MM.1S (cell line): ENCODE results near the gene LONRF2.
A peak's percentile ranks its signal among the peaks of the same experiment; 100 is the strongest.

ENCODE experiments used
- DNase-seq: peaks from one replicate; pipeline ENCODE4 v3.0.0-alpha.2; 2015
- H2AFZ ChIP-seq: fragments of 300-600 bp; sonication (generic); 2 replicates; pipeline ENCODE4 v1.6.0; 2016; ENCODE audit warnings: antibody characterized with exemption, low read length
- H3F3A ChIP-seq: fragments of 300-600 bp; sonication (generic); 2 replicates; pipeline ENCODE4 v1.6.1; 2016; ENCODE audit warnings: mild to moderate bottlenecking, antibody characterized with exemption, low read length, moderate library complexity, mixed read lengths; ENCODE audit not compliant: insufficient read depth
- H3K27ac ChIP-seq: fragments of 300-600 bp; sonication (generic); 2 replicates; pipeline ENCODE4 v1.5.1; 2016; ENCODE audit warnings: mild to moderate bottlenecking, low read length
- H3K27me3 ChIP-seq: fragments of 300-600 bp; sonication (generic); replicated peaks from 2 replicates; pipeline ENCODE4 v1.6.0; 2016; ENCODE audit warnings: low read length; ENCODE audit not compliant: insufficient read depth
- H3K36me3 ChIP-seq: fragments of 300-600 bp; sonication (generic); replicated peaks from 2 replicates; pipeline ENCODE4 v1.6.1; 2016; ENCODE audit warnings: mild to moderate bottlenecking, low read length, mixed read lengths; ENCODE audit not compliant: insufficient read depth
- H3K4me1 ChIP-seq: fragments of 300-600 bp; sonication (generic); 2 replicates; pipeline ENCODE4 v1.6.1; 2016; ENCODE audit warnings: low read length, mixed read lengths
- H3K4me2 ChIP-seq: fragments of 300-600 bp; sonication (generic); 2 replicates; pipeline ENCODE4 v1.6.0; 2016; ENCODE audit warnings: low read depth, low read length
- H3K4me3 ChIP-seq: fragments of 300-600 bp; sonication (generic); 2 replicates; pipeline ENCODE4 v1.5.1; 2016; ENCODE audit warnings: low read length, mixed read lengths
- H3K79me2 ChIP-seq: fragments of 300-600 bp; sonication (generic); 2 replicates; pipeline ENCODE4 v1.6.1; 2016; ENCODE audit warnings: mixed run types, low read length, mixed read lengths
- H3K9ac ChIP-seq: fragments of 300-600 bp; sonication (generic); 2 replicates; pipeline ENCODE4 v1.6.1; 2016; ENCODE audit warnings: low read length, mixed read lengths
- H3K9me2 ChIP-seq: fragments of 300-600 bp; sonication (generic); replicated peaks from 2 replicates; pipeline ENCODE4 v1.6.1; 2016; ENCODE audit warnings: mild to moderate bottlenecking, low read length, mixed read lengths; ENCODE audit not compliant: insufficient read depth
- H3K9me3 ChIP-seq: fragments of 300-600 bp; sonication (generic); replicated peaks from 2 replicates; pipeline ENCODE4 v1.6.1; 2016; ENCODE audit warnings: mild to moderate bottlenecking, low read length, mixed read lengths; ENCODE audit not compliant: insufficient read depth
- H4K20me1 ChIP-seq: fragments of 300-600 bp; sonication (generic); 2 replicates; pipeline ENCODE4 v1.6.1; 2016; ENCODE audit warnings: mild to moderate bottlenecking, low read length, moderate library complexity, mixed read lengths; ENCODE audit not compliant: insufficient read depth
- CTCF ChIP-seq: fragments of 300-600 bp; sonication (generic); IDR thresholded peaks from 2 replicates; pipeline ENCODE4 v1.5.1; 2016; ENCODE audit warnings: antibody characterized with exemption, low read length, mixed read lengths
- EZH2 ChIP-seq: fragments of 300-600 bp; sonication (generic); optimal IDR thresholded peaks from 2 replicates; pipeline ENCODE3; 2017; ENCODE audit warnings: low read depth, mild to moderate bottlenecking, antibody characterized with exemption, low read length, mixed read lengths
- EZH2phosphoT487 ChIP-seq: fragments of 300-600 bp; sonication (generic); IDR thresholded peaks from 2 replicates; pipeline ENCODE4 v1.6.1; 2018; ENCODE audit warnings: antibody characterized with exemption, low read length

LONRF2 gene

GRCh38 chr2:100275200-100275589 lies 47.1 kb downstream of the LONRF2 start:
- H3K27me3 ChIP-seq: no peaks in the 10 kb centered on the region
- H2AFZ ChIP-seq: no peak overlapping the region
- no peak overlapping the region for H3K9ac ChIP-seq

GRCh38 chr2:100274566-100275199 lies 47.6 kb downstream of the LONRF2 start:
- no peaks in the 10 kb centered on the region for H3K36me3 ChIP-seq
- no peaks in the 10 kb centered on the region for H3K27me3 ChIP-seq
- H3K9me2 ChIP-seq: no peaks in the 10 kb centered on the region
- no peaks in the 10 kb centered on the region for H3K4me1 ChIP-seq
- H4K20me1 ChIP-seq: no peaks in the 10 kb centered on the region
- H3K79me2 ChIP-seq: no peaks in the 10 kb centered on the region
- H2AFZ ChIP-seq: no peak overlapping the region
- no peaks in the 10 kb centered on the region for H3K9me3 ChIP-seq
- no peak overlapping the region for H3K9ac ChIP-seq
- H3K4me3 ChIP-seq: no peak overlapping the region
- TF ChIP-seq EZH2phosphoT487 (no peak), EZH2 (no peak), CTCF (no peak)
- H3K27ac ChIP-seq: no peak overlapping the region
- DNase-seq: no peak
- no peaks in the 10 kb centered on the region for H3F3A ChIP-seq
- H3K4me2 ChIP-seq: no peak overlapping the region

More at GRCh38 chr2:100275200-100275589, 47.1 kb downstream of the LONRF2 start:
- TF ChIP-seq EZH2phosphoT487 (no peak), EZH2 (no peak), CTCF (no peak)
- Histone ChIP-seq H3K27ac (no peak overlapping the region), H4K20me1 (no peaks in the 10 kb centered on the region), H3K4me3 (no peak overlapping the region), H3K9me3 (no peaks in the 10 kb centered on the region), H3K4me2 (no peak overlapping the region), H3K79me2 (no peaks in the 10 kb centered on the region), H3F3A (no peaks in the 10 kb centered on the region), H3K36me3 (no peaks in the 10 kb centered on the region), H3K9me2 (no peaks in the 10 kb centered on the region), H3K4me1 (no peaks in the 10 kb centered on the region)
- DNase-seq: no peak

- Histone ChIP-seq H3K9me2 (no peaks in the 10 kb centered on the region), H3K27ac (no peak overlapping the region), H4K20me1 (no peaks in the 10 kb centered on the region), H2AFZ (peak overlapping the region; percentile 52), H3F3A (no peaks in the 10 kb centered on the region), H3K36me3 (no peaks in the 10 kb centered on the region), H3K27me3 (no peaks in the 10 kb centered on the region), H3K9me3 (no peaks in the 10 kb centered on the region), H3K4me2 (peak overlapping the region; percentile 30; the same call in 1 of the 2 replicates), H3K79me2 (no peaks in the 10 kb centered on the region), H3K4me3 (no peak overlapping the region), H3K4me1 (no peaks in the 10 kb centered on the region), H3K9ac (no peak overlapping the region)
- TF ChIP-seq EZH2 (no peak), EZH2phosphoT487 (no peak), CTCF (no peak)
- peak; percentile 38 for DNase-seq
Observed at GRCh38 chr2:100274076-100274475, 48.2 kb downstream of the LONRF2 start.
